SKM-1 (cell line): ENCODE measurements around the gene CYP2F1.
"Not testable (repeated sequence)": the region's sequence is repeated elsewhere in the genome, so short reads cannot be mapped to it uniquely, and the experiment has no call there.

Experiments used
- DNase-seq: peaks from one replicate; lab custom pipeline; 2025; ENCODE audit not compliant: unreplicated experiment; lab: John Stamatoyannopoulos, UW

The CYP2F1 gene

DNA sequence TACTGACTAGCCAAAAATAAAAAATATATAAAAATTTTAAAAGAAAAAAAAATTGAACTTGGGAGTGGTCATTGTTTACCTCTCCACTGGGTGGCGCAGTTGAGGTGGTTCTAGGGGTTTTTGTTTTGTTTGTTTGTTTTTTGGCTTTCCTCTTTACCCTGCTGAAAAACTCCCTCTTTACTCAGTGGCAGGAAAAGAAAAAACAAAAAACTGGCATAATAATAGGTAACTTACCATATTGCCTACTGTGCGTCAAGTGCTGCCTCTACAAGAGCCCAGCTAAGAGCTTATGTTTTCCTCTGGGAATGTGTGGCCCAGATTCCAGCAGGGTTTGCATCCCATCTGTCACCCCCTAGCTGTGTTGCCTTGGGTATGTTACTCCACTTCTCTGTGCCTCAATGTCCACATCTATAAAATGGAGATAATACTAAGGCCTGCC lies 12.6 kb downstream of the CYP2F1 start:
- DNase-seq = not testable (repeated sequence)

DNA sequence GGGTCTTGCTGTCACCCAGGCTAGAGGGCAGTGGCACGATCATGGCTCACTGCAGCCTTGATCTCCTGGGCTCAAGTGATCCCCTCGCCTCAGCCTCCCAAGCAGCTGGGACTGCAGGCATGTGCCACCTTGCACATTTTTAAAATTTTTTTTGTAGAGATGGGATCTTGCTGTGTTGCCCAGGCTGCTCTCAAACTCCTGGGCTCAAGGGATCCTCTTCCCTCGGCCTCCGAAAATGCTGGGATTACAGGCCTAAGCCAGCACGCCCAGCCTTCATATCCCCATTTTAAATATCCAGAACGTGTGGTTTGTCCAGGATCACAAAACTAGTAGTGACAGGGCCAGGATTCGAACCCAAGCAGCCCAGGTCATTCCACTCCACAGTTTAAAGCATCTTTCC lies 13.1 kb downstream of the CYP2F1 start:
- DNase-seq = not testable (repeated sequence)

DNA sequence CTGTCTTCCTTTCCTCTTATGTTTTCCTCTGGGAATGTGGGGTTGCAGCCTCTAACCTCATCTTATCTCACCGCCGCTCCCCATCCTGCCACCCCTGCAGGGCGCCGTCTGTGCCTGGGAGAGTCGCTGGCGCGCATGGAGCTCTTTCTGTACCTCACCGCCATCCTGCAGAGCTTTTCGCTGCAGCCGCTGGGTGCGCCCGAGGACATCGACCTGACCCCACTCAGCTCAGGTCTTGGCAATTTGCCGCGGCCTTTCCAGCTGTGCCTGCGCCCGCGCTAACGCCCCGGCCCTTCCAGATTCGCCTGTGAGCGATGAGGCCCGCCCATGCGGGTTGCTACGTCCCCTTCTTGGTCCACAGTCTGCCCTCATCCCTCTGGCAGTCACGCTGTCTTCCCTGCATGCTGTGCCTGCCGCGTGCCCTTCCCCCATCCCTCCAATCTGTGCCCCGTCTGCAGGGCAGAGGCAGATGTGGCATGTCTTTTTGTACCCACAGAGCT lies 13.6 kb downstream of the CYP2F1 start:
- DNase-seq = not testable (repeated sequence)

DNA sequence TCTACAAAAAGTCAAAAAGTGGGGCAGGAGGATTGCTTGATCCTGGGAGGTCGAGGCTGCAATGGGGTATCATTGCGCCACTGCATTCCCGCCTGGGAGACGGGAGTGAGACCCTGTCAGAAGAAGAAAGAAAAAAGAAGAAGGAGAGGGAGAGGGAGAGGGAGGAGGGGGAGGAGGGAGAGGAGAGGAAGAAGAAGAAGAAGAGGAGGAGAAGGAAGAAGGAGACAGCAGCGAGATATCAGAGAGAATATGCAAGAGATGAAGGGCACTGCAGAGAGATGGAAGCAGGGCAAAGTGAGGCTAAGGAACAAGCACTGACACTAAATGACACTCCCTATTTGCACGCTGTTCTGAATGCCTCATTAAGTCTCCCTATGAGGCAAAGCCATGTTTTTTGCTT lies 14.5 kb downstream of the CYP2F1 start:
- no peak for DNase-seq

DNA sequence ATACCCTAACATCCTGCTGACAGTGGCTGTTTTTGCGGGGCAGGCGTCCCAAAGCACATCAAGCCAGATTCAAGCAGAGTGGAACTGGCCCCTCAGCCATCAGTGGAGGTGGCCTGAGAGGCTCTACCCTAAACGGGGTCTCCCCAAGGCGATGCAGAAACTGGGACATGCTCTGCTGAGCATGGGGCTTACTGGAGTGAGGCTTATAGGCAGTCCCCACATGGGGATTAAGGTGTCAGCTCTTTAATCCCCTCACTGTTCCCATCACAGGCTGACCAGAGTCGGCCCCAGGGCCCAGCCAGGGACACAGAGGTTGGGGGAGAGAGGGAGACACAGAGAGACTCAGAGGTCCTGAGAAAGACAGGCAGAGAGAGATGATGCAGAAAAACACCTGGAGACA lies 17.0 kb downstream of the CYP2F1 start:
- no peak for DNase-seq

DNA sequence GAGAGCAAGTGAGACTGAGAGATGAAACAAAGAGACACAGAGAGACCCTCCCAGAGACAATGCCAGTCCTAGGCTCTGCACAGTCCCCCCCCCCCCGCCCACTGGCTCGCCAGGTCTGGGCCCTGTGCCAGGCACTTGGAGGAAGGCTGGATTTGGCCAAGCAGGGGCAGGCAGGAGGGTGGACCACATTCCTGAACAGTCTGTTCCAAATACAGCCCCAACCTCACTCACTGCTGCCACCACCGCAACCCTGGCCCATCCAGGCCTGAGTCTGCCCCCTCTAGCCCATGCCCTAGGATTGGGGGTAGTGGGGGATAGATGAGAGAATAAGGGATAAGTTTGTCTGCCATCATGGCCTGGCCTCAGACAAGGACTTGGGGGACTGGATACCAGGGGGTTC lies 19.0 kb downstream of the CYP2F1 start:
- DNase-seq = no peak

DNA sequence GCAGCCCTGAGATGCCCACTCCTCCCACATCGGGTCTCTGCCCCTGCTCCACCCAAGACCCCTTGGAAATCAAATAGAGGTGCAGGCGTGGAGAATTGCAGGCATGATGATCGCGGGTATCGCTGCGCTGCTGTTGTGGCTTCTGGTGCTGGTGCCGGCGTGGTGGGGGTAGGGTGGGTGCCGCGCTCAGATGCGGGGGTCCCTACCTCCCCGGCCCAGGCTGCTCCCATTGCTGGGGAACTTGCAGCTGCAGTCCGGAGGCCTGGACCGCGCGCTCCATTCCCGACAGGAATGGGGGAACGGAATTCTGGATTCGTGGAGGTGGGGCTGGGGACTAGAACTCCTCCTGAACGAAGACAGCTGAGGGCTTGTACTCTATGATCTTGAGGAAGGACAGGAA lies 20.4 kb downstream of the CYP2F1 start:
- no peak for DNase-seq

DNA sequence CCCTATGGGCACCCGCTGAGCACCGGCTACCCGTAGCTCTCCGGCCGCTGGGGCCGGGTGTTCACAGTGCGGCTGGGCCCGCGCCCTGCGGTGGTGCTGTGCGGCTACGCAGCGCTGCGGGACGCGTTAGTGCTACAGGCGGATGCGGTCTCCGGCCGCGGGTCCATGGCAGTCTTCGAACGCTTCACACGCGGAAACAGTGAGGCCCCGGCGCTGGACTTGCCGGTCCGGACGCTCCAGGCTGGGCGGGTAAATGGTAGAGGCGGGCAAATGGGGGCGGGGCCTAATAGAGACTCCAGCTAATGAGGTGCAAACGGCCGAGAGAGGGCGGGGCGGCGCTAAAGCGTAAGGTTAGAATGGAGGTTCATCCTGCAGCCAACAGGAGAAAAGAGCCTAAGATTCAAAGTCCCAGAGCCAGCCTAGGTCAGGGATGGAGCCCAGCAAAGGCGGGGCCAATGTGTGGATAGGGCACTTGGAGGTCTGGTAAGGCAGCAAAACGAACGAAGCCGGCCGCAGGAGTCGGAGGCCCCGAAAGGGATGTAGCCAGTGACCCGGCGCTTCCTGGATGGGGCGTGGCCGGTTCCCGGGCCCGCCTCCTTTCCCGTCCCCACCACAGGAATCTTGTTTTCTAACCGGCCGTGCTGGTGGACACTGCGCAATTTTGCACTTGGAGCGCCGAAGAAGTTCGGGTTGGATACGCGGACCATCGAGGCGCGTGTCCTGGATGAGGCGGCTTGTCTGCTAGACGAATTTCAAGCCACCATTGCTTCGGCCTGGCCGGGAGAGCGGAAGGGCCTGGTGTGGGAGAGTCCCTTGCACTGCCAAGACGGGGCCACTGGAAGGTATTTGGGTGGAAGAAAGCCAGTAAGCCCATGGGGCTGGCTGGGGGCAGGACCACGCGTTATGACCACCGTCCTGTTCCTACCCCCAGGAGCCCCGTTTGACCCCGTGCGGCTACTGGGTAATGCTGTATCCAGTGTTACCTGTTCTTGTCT lies 21.5 kb downstream of the CYP2F1 start:
- DNase-seq = not testable (repeated sequence)

DNA sequence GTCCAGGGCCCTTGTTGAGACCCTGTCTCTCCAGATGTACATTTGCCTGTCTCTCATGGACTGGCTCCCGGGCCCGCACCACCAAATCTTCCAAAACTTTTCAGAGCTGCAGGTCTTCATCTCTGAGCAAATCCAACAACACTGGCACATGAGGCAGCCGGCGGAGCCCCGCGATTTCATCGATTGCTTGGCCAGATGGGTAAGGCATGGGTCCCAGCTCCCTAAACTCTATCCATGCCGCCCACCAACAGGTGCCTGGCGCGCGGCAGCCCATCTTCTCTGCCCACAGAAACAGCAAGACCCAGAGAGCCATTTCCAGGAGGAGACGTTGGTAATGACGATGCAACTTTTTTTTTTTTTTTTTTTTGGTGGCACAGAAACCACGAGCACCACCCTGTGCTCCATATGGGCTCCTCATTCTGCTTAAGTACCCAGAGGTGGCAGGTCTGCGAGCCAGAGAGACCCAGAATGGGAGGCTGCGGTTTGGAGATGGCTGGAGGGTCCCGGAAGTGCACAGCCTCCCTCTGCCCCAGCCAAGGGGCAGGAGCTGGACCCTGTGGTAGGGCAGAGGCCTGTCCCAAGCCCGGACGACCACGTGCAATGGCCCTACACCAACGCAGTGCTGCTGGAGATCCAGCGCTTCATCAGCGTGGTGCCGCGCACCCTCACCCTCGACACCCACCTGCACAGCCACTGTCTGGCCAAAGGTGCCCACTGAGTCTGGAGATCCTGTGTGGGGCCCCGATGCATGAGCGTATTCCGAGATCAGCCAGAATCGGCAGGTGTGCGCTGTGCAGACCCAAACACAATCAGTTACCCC lies 22.6 kb downstream of the CYP2F1 start:
- DNase-seq = no peak

DNA sequence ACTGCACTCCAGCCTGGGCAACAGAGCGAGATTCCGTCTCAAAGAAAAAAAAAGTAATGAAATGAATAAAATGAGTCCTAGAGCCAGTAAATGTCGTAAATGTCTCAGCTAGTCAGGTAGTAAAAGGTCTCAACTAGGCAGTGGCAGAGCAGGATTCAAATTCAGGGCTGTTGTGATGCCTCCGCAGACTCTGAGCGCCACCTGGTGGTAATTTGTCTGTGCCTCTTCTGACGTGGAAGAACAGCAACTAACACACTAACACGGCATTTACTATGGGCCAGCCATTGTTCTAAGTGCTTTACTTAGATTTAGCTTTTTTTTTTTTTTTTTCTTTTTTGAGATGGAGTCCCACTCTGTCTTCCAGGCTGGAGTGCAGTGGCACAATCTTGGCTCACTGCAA lies 30.2 kb downstream of the CYP2F1 start:
- peak; percentile 46 for DNase-seq

DNA sequence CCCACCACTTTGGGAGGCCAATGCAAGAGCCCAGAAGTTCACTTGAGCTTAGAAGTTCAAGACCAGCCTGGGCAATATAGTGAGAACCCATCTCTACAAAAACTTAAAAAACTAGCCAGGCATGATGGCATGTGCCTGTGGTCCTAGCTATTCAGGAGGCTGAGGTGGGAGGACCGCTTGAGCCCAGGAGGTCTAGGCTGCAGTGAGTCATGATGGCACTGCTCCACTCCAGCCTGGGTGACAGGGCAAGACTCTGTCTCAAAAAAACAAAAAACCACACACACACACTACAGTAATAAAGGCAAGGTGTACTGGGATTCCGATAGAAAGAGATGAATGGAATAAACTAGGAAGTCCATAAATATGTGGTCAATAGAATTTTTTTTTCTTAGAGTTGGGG lies 35.6 kb downstream of the CYP2F1 start:
- DNase-seq = no peak

DNA sequence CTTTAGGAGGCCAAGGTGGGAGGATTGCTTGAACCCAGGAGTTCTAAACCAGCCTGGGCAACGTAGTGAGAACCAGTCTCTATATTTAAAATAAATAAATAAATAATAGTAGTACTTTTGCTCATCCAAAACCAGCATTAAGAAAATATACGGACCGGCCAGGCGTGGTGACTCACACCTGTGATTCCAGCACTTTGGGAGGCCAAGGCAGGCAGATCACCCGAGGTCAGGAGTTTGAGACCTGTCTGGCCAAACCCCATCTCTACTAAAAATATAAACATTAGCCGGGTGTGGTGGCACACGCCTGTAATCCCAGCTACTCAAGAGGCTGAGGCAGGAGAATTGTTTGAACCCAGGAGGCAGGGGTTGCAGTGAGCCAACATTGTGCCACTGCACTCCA lies 36.8 kb downstream of the CYP2F1 start:
- not testable (repeated sequence) for DNase-seq

DNA sequence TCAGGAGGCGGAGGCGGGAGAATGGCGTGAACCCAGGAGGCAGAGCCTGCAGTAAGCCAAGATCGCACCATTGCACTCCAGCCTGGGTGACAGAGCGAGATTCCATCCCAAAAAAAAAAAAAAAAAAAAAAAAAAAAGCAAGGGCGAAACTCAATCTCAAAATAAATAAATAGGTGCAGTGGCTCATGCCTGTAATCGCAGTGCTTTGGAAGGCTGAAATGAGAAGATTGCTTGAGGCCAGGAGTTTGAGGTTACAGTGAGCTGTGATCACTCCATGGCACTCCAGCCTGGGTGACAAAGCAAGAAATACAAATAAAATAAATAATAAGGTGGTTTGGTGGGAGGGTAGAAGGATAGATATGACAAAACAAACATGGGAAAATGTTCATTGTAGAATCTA lies 39.8 kb downstream of the CYP2F1 start:
- no peak for DNase-seq

DNA sequence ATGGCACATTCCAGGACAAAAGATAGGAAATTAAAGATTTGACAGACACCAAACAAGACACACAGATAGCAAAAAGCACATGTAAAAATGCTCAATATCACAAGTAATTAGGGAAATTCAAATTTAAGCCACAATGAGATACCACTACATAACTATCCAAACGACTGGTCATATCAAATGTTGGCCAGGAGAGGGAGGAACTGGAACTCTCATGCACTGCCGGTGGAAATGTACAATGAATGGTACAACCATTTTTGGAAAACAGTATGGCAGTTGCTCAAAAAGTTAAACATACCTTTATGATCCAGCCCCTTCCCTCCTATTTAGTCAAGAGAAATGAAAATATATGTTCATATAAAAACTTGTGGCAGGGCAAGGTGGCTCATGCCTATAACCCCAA lies 42.0 kb downstream of the CYP2F1 start:
- DNase-seq = no peak

DNA sequence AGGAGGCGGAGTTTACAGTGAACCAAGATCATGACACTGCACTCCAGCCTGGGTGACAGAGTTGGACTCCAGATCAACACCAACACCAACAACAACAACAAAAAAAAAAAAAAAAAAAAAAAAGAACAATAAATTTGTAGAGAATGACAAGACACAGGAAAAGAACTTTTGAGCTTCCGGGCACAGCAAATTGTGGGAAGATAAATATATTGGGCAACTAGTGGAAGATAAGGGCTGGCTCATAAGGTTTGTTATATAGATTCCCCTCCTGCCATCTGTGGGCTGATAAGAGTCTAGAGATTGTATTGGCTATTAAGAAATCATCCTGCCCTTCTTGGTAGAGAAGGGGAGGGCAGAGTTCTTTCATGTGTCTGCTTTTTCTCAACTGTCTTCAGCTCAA lies 45.6 kb downstream of the CYP2F1 start:
- DNase-seq = no peak

DNA sequence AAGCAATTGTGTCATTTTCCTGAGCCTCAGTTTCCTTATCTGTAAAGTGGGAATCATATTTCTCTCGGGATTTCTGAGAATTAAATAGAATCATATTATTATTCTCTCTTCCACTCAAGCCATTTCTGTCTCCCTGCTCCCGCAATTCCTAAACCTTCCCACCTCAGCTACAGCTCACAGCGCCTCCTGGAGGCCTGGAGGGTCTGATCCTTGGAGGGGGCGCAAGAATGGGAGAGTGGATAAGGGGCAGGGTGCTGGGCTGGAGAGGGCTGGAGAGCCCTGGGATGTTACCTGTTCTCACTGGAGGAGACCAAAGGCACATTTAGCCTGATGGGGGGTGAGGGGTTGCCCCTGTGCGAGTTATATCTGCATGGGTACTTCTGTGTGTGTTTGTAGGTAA lies 47.7 kb downstream of the CYP2F1 start:
- DNase-seq = no peak

DNA sequence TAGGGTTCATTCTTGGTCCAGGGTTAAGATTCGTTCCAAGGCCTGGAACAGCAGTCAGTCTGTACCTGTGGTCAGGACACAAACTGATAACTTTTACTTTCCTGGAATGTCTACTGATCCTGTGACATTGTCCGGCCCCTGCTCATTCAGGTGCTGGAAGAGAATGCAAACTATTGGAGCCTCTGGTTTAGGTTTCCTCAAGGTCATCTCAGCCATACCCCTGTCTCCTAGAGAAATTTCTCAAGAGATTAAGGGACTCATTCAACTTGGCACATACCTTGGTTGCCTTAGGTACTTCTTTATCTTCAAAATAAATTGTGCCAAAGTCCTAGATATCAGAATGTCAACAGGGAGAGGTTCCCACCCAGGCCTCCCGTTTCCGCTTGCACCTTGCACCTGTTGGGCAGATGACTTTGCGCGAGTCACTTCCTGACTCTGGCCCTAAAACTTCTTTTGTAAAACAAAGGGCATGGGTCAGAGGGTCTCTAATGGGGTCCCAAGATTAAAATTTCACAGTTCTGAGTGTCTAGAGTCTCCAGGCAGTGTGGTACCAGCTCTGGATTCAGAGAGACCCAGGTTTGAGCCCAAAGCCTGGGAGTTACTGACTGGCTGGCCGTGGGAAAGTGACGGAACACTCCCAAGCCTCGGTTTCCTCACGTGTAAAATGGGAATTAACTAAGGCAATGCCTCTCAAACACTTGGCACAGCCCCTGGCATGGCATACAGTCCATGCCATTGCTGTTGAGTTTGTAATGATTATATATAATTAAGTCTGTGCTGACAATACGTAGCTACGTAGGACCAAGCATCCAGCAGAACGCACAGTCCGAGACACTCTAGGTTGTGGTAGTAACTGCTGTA lies 52.9 kb downstream of the CYP2F1 start:
- no peak for DNase-seq

DNA sequence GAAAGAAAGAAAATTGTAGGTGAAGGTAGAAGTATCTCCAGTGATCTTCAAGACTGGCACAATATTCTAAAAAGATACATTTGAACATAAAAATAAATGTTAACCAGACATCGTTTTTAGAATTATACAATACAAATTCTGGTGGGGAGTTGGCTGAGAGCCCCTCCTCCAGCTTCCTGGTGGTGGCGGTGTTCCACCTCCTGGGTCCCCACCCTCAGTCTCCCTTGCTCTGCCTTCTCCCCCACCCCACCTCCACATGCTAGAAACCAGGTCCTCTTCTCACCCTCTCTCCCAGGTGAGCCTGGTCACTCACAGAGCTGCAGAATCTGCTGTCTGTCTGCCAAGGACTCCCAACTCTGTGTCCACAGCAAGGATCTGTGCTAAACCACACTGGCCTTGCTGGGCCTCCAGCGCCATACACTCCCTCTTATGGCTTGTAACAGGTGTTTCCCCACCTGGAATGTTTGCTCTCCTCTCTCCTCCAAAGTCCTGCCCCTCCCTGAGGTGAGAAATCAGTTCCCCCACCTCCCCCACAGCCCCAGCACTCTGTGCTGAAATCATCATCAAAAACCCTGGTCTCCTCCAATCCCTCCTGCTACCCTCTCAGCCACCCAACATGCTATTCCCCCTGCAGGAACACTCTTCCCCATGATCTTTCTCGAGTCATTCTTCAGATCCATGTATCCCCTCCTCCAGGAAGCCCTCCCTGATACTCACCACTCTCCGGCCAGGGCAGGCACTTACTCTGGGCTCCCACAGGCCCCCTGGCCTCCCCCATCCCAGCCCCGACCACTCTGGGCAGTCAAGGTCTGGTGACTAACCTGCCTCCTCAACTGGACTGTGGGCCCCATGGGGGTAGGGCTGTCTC lies 58.3 kb downstream of the CYP2F1 start:
- no peak for DNase-seq

DNA sequence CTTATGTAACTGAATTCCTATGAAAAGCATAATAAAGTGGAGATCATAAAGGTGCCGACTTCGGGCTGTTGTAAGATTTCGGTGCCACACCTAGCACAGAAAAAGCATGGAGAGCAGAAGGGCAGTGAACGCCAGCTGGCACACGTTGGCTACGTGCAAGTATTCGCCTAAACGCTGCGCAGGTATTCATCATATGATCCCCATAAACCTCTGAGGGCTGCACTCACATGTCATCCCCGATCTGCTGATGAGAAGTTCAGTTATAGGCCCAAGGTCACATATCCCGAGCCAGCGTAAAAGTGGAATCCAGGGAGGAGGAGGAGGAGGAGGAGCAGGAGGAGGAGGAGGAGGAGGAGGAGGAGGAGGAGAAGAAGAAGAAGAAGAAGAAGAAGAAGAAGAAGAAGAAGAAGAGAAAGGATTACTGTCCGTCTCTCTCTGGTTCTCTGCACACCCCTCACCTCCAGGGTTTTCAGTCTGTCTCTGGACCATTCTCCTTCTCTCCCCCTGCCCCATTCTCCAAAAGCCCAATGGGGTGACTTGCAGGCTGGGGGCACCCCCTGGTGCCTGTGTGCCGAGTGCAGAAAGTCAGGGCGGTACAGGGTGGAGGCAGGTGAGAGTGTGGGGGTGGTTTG lies 60.2 kb downstream of the CYP2F1 start:
- DNase-seq = no peak
